DND-41 (cell line): Measurements from ENCODE around the gene NEDD4L.

ENCODE experiments used
- CTCF ChIP-seq: IDR thresholded peaks from 2 replicates; pipeline ENCODE4 v1.5.1; 2012; ENCODE audit warnings: borderline replicate concordance, low read length, moderate library complexity, mild to moderate bottlenecking; ENCODE audit not compliant: poor library complexity, severe bottlenecking; ENCODE audit errors: extremely low read depth
- EZH2 ChIP-seq: IDR thresholded peaks from 3 replicates; pipeline ENCODE4 v1.6.1; 2012; ENCODE audit warnings: borderline replicate concordance, low read depth, mild to moderate bottlenecking, moderate library complexity, low read length, inconsistent platforms; ENCODE audit not compliant: severe bottlenecking

GRCh38 chr18:58285449-58286130 lies 241.6 kb downstream of the NEDD4L start:
- TF ChIP-seq EZH2 (no peak), CTCF (no peak)
